GM18909 (cell line): ENCODE measurements around the gene CDH8.

Source experiments
- ATAC-seq: cut with Tn5 transposase; IDR thresholded peaks from one replicate; pipeline ENCODE4 v1.9.1; 2021; ENCODE audit warnings: mild to moderate bottlenecking; ENCODE audit not compliant: unreplicated experiment, poor library complexity

Gene CDH8

GRCh38 chr16:62034231-62035114 is 1.8 kb downstream of the CDH8 start:
- ATAC-seq, result no peak

- ATAC-seq, result no peak
These were observed 3.2 kb downstream of the CDH8 start for GRCh38 chr16:62033065-62033464.

GRCh38 chr16:62029947-62030346 is 6.3 kb downstream of the CDH8 start:
- no peak for ATAC-seq

GRCh38 chr16:62022688-62023087 is 13.6 kb downstream of the CDH8 start:
- no peak for ATAC-seq

GRCh38 chr16:62021161-62021581 is 15.1 kb downstream of the CDH8 start:
- no peak for ATAC-seq

GRCh38 chr16:62020681-62021080 is 15.6 kb downstream of the CDH8 start:
- ATAC-seq, result no peak

GRCh38 chr16:62019851-62020250 is 16.4 kb downstream of the CDH8 start:
- ATAC-seq, result no peak

GRCh38 chr16:62018301-62019060 is 17.8 kb downstream of the CDH8 start:
- no peak for ATAC-seq

- ATAC-seq, result no peak
These were observed 21.8 kb downstream of the CDH8 start for GRCh38 chr16:62014319-62014923.

- ATAC-seq, result no peak
These were observed 26.1 kb downstream of the CDH8 start for GRCh38 chr16:62010186-62010585.

- ATAC-seq, result no peak
These were observed 37.8 kb downstream of the CDH8 start for GRCh38 chr16:61998460-61998859.

- ATAC-seq, result no peak
These were observed 43.1 kb downstream of the CDH8 start for GRCh38 chr16:61993108-61993507.

GRCh38 chr16:61987474-61988012 is 48.7 kb downstream of the CDH8 start:
- no peak for ATAC-seq

- ATAC-seq, result no peak
These were observed 67.2 kb downstream of the CDH8 start for GRCh38 chr16:61969077-61969382.

GRCh38 chr16:61968242-61969076 is 67.8 kb downstream of the CDH8 start:
- ATAC-seq, result no peak

GRCh38 chr16:61957075-61957855 is 79.0 kb downstream of the CDH8 start:
- ATAC-seq, result no peak

- no peak for ATAC-seq
These were observed 83.4 kb downstream of the CDH8 start for GRCh38 chr16:61952841-61953240.

GRCh38 chr16:61948414-61948813 is 87.8 kb downstream of the CDH8 start:
- no peak for ATAC-seq

- ATAC-seq, result no peak
These were observed 90.2 kb downstream of the CDH8 start for GRCh38 chr16:61946019-61946418.
